K562 (cell line): ENCODE measurements around the gene ATOSA. TPM values are rescaled to one million over a fixed set of nuclear protein-coding genes. Genes with fewer than 3 reads are reported as not detected.

Experiments used
- ATAC-seq: fragments of 200-7000 bp; cut with Tn5 transposase; 3 replicates; pipeline ENCODE4 v1.9.1; 2020; ENCODE audit warnings: moderate library complexity
- BruUV-seq: library from RNA; stranded (reverse); fragments of 400-500 nt; replicated peaks from 2 replicates; lab custom pipeline; 2021; lab: Mats Ljungman, UMichigan
- CTCF ChIA-PET: fragments of 300-600 bp; formaldehyde crosslinking; extraction: SDS; loops from one replicate; lab custom pipeline; 2021; ENCODE audit warnings: low intra/inter-chr PET ratio; lab: Yijun Ruan, JAX
- POLR2A ChIA-PET: fragments of 300-600, 350-650 bp; sonication (Branson Sonifier 250); formaldehyde crosslinking; extraction: SDS; loops from one replicate; lab custom pipeline; 2021; ENCODE audit warnings: antibody characterized with exemption, inconsistent platforms; lab: Yijun Ruan, JAX
- DNase-seq, 4 experiments: peaks; one replicate each; pipeline versions ENCODE4 v3.0.0 to v3.0.0-alpha.2; 2011 to 2018; ENCODE audit warnings: low spot score in 3 of 4, mixed read lengths in 3 of 4; ENCODE audit errors: extremely low read depth in 1 of 4
- FAIRE-seq: peaks from 2 replicates; lab custom pipeline; 2011; peaks lifted over from hg19 to GRCh38; lab: Jason Lieb, UNC
- H2AFZ ChIP-seq: 2 replicates; pipeline ENCODE4 v1.6.0; 2011; ENCODE audit warnings: low read depth, low read length, control low read depth, inconsistent platforms
- H3K27ac ChIP-seq: fragments of 200-600 bp; 3 replicates; pipeline ENCODE4 v1.8.0; 2011; ENCODE audit warnings: low read depth, mild to moderate bottlenecking, control low read depth, inconsistent platforms, low read length, moderate library complexity, mixed read lengths; ENCODE audit errors: extremely low read depth
- H3K27me3 ChIP-seq, 2 experiments: fragments of 300-600 bp in 1 of 2; 2 replicates in 1 of 2; 3 replicates in 1 of 2; pipeline versions ENCODE4 v1.6.0 to v1.8.0; 2011; ENCODE audit warnings: inconsistent platforms in 2 of 2, low read length in 2 of 2, mild to moderate bottlenecking in 1 of 2, mixed read lengths in 1 of 2, moderate library complexity in 1 of 2; ENCODE audit not compliant: control insufficient read depth in 2 of 2, insufficient read depth in 2 of 2
- H3K36me3 ChIP-seq: fragments of 300-600 bp; 3 replicates; pipeline ENCODE4 v1.8.0; 2011; ENCODE audit warnings: mild to moderate bottlenecking, low read length, inconsistent platforms; ENCODE audit not compliant: control insufficient read depth, insufficient read depth
- H3K4me1 ChIP-seq, 2 experiments: fragments of 200-600 bp in 1 of 2; replicated peaks in 1 of 2; 2 replicates in 1 of 2; 3 replicates in 1 of 2; pipeline versions ENCODE4 v1.5.1 to v1.8.0; 2011; ENCODE audit warnings: inconsistent platforms in 2 of 2, low read length in 2 of 2, mild to moderate bottlenecking in 1 of 2, mixed read lengths in 1 of 2, moderate library complexity in 1 of 2; ENCODE audit not compliant: control insufficient read depth in 2 of 2, insufficient read depth in 2 of 2
- H3K4me2 ChIP-seq: 2 replicates; pipeline ENCODE4 v1.6.1; 2011; ENCODE audit warnings: low read length, control low read depth, inconsistent platforms, mixed read lengths; ENCODE audit not compliant: insufficient read depth
- H3K4me3 ChIP-seq: fragments of 200-600 bp; sonication (generic), shearing (Covaris generic); 2 replicates; pipeline ENCODE4 v1.5.1; 2016; ENCODE audit warnings: control low read depth, inconsistent platforms
- H3K79me2 ChIP-seq: fragments of 200-600 bp; 3 replicates; pipeline ENCODE4 v1.8.0; 2011; ENCODE audit warnings: low read length, inconsistent platforms; ENCODE audit not compliant: control insufficient read depth, insufficient read depth
- H3K9ac ChIP-seq, 2 experiments: 2 replicates each; pipeline versions ENCODE4 v1.6.0 to v1.6.1; 2011; ENCODE audit warnings: low read depth in 2 of 2, low read length in 2 of 2, control low read depth in 1 of 2, inconsistent platforms in 1 of 2, mild to moderate bottlenecking in 1 of 2, mixed read lengths in 1 of 2; ENCODE audit not compliant: insufficient read depth in 1 of 2
- H3K9me1 ChIP-seq: one replicate; pipeline ENCODE4 v1.6.0; 2011; ENCODE audit warnings: inconsistent platforms, mild to moderate bottlenecking, low read length, moderate library complexity; ENCODE audit not compliant: control insufficient read depth, insufficient read depth
- H3K9me3 ChIP-seq: replicated peaks from 2 replicates; pipeline ENCODE4 v1.5.1; 2011; ENCODE audit warnings: low read depth, low read length, inconsistent platforms; ENCODE audit not compliant: control insufficient read depth, insufficient read depth
- H4K20me1 ChIP-seq: replicated peaks from 2 replicates; pipeline ENCODE4 v1.6.1; 2011; ENCODE audit warnings: low read length, inconsistent platforms, mixed read lengths; ENCODE audit not compliant: control insufficient read depth, insufficient read depth
- CHD1 ChIP-seq: fragments of 200-600 bp; sonication (generic); IDR thresholded peaks from one replicate; pipeline ENCODE4 v1.6.1; 2012; ENCODE audit warnings: mild to moderate bottlenecking, moderate library complexity, low read length, inconsistent platforms
- CREBBP ChIP-seq: IDR thresholded peaks from one replicate; pipeline ENCODE4 v1.6.1; 2012; ENCODE audit warnings: low read depth, mild to moderate bottlenecking, control low read depth, inconsistent platforms, low read length
- FOXJ3 ChIP-seq: sonication (generic); formaldehyde crosslinking; IDR thresholded peaks from 2 replicates; pipeline ENCODE4 v1.4.0; 2020; ENCODE audit warnings: mild to moderate bottlenecking, missing genetic modification reagents
- HCFC1 ChIP-seq: IDR thresholded peaks from 2 replicates; pipeline ENCODE4 v1.6.1; 2012; ENCODE audit warnings: low read depth, low read length, improper control_type of control experiment
- JUNB ChIP-seq: fragments of 450-650 bp; formaldehyde crosslinking; conservative IDR thresholded peaks from 2 replicates; pipeline ENCODE4 v1.4.0; 2020; ENCODE audit warnings: mild to moderate bottlenecking
- KLF6 ChIP-seq: fragments of 250-450 bp; sonication (Bioruptor Pico); IDR thresholded peaks from 2 replicates; pipeline ENCODE4 v1.4.0; 2020; ENCODE audit warnings: mild to moderate bottlenecking, moderate library complexity, borderline replicate concordance
- NELFE ChIP-seq: IDR thresholded peaks from 2 replicates; pipeline ENCODE4 v1.6.1; 2011; ENCODE audit warnings: mild to moderate bottlenecking; ENCODE audit not compliant: insufficient read depth, insufficient read length
- SRF ChIP-seq, 2 experiments: fragments of 250-450, 450-650 bp in 1 of 2; sonication (Bioruptor Pico) in 1 of 2; sonication (generic) in 1 of 2; formaldehyde crosslinking; IDR thresholded peaks; 2 replicates each; pipeline versions ENCODE4 v1.5.0 to v1.5.1; 2020 to 2022; ENCODE audit warnings: mild to moderate bottlenecking in 1 of 2, missing genetic modification reagents in 1 of 2
- TRIM28 ChIP-seq: fragments of 450-650 bp; IDR thresholded peaks from 2 replicates; pipeline ENCODE4 v1.6.1; 2017
- WGBS: fragments of 100-300 bp; shearing (Covaris generic); methylation state at CpG from one replicate; pipeline ENCODE4 v1.1.6; 2016; ENCODE audit warnings: low coverage, mixed read lengths; ENCODE audit not compliant: insufficient coverage; ENCODE audit errors: missing lambda C conversion rate; 5-methylcytosine and 5-hydroxymethylcytosine counted together
- in situ Hi-C: fragments of 300-500 bp; cut with MboI; formaldehyde crosslinking; loops from 4 replicates; pipeline ENCODE4 v1.15.0; 2018; ENCODE audit warnings: inconsistent platforms, mixed read lengths
- intact Hi-C: fragments of 100-400 bp; cut with micrococcal nuclease; formaldehyde crosslinking; loops from 2 replicates; pipeline ENCODE4 v1.14.2; 2022
- polyA plus RNA-seq, 8 experiments: library from polyadenylated mRNA; depleted of rRNA in 4 of 8; stranded (reverse) in 5 of 8; unstranded in 3 of 8; fragments of >200 nt; fragmentation: Nextera tagmentation in 2 of 8; fragmentation: Illumina TruSeq in 1 of 8; extraction: Ambion mirVana in 2 of 8; extraction: Trizol in 1 of 8; gene quantifications; 2 replicates each; pipeline versions ENCODE4 v1.2.1 to v1.2.3, GENCODE V29; 2011 to 2014; ENCODE audit warnings: inconsistent platforms in 1 of 8, missing spikeins in 1 of 8
- total RNA-seq, 7 experiments: library from RNA; depleted of rRNA in 6 of 7; stranded (reverse); fragments of >200 nt in 6 of 7; fragmentation: Illumina TruSeq in 2 of 7; extraction: Trizol in 2 of 7; gene quantifications; 2 replicates each; pipeline versions ENCODE4 v1.2.1 to v1.2.3, GENCODE V29; 2011 to 2021; ENCODE audit warnings: low replicate concordance in 1 of 7
- TF ChIP-seq, protein P1 (sequence below): sonication (generic); formaldehyde crosslinking; IDR thresholded peaks from 2 replicates; pipeline ENCODE4 v1.9.0; 2022; ENCODE audit warnings: mild to moderate bottlenecking, missing genetic modification reagents
- TF ChIP-seq, protein P2 (sequence below): fragments of 450-650 bp; IDR thresholded peaks from 2 replicates; pipeline ENCODE4 v1.6.1; 2016; ENCODE audit warnings: antibody characterized with exemption
- TF ChIP-seq, protein P3 (sequence below): fragments of 450-650 bp; formaldehyde crosslinking; IDR thresholded peaks from 2 replicates; pipeline ENCODE4 v1.4.0; 2022; ENCODE audit warnings: missing genetic modification characterization
- TF ChIP-seq, protein P4 (sequence below): fragments of 250-450 bp; sonication (Bioruptor Pico); IDR thresholded peaks from 2 replicates; pipeline ENCODE4 v1.5.0; 2022; ENCODE audit warnings: mild to moderate bottlenecking
- TF ChIP-seq, protein P5 (sequence below): sonication (generic); formaldehyde crosslinking; IDR thresholded peaks from 2 replicates; pipeline ENCODE4 v1.8.0; 2022; ENCODE audit warnings: mild to moderate bottlenecking, missing genetic modification reagents

The ATOSA gene
- total and polyA plus RNA-seq, 9 of the 15 experiments (the other 6 are each of a cell fraction or from before 2014, with no cell fraction given): 2.0 to 6.1 (median 3.9) TPM

DNA sequence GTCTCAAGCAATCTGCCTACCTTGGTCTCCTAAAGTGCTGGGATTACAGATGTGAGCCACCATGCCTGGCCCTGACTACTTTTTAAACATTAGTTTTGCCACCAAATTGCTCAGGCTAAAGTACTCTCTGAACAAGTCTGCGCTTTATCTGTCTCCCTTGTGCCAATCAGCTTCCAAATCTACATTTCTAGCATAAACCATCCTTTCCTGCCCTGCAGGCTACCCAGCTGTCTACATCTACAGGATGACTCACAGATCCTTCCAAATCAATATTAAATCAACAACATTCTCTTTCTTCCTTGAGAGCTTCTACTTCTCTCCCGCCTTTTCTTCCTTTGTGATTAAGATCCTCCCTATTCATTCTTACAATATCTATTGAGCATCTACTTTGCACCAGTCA is 16.0 kb upstream of the ATOSA start:
- Histone ChIP-seq H3K27ac (no peak overlapping the region), H3K79me2 (no peaks in the 10 kb centered on the region)
- TF ChIP-seq SRF (CRISPR knock-in tag; IDR thresholded peaks at IDR 0.05): no peak
- TF ChIP-seq, protein P1, sequence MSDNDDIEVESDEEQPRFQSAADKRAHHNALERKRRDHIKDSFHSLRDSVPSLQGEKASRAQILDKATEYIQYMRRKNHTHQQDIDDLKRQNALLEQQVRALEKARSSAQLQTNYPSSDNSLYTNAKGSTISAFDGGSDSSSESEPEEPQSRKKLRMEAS (CRISPR knock-in tag): no peak
- no peak for TF ChIP-seq JUNB (CRISPR knock-in tag)
- TF ChIP-seq, protein P2, sequence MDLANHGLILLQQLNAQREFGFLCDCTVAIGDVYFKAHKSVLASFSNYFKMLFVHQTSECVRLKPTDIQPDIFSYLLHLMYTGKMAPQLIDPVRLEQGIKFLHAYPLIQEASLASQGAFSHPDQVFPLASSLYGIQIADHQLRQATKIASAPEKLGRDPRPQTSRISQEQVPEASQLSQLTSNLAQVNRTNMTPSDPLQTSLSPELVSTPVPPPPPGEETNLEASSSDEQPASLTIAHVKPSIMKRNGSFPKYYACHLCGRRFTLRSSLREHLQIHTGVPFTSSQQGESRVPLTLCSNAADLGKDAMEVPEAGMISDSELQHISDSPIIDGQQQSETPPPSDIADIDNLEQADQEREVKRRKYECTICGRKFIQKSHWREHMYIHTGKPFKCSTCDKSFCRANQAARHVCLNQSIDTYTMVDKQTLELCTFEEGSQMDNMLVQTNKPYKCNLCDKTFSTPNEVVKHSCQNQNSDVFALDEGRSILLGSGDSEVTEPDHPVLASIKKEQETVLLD: no peak
- TF ChIP-seq HCFC1: no peak
- no peak for TF ChIP-seq NELFE
- TF ChIP-seq KLF6 (CRISPR knock-in tag): no peak
- no peak for TF ChIP-seq CREBBP
- TF ChIP-seq, protein P3, sequence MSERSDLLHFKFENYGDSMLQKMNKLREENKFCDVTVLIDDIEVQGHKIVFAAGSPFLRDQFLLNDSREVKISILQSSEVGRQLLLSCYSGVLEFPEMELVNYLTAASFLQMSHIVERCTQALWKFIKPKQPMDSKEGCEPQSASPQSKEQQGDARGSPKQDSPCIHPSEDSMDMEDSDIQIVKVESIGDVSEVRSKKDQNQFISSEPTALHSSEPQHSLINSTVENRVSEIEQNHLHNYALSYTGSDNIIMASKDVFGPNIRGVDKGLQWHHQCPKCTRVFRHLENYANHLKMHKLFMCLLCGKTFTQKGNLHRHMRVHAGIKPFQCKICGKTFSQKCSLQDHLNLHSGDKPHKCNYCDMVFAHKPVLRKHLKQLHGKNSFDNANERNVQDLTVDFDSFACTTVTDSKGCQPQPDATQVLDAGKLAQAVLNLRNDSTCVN (CRISPR knock-in tag): no peak
- TF ChIP-seq, protein P4, sequence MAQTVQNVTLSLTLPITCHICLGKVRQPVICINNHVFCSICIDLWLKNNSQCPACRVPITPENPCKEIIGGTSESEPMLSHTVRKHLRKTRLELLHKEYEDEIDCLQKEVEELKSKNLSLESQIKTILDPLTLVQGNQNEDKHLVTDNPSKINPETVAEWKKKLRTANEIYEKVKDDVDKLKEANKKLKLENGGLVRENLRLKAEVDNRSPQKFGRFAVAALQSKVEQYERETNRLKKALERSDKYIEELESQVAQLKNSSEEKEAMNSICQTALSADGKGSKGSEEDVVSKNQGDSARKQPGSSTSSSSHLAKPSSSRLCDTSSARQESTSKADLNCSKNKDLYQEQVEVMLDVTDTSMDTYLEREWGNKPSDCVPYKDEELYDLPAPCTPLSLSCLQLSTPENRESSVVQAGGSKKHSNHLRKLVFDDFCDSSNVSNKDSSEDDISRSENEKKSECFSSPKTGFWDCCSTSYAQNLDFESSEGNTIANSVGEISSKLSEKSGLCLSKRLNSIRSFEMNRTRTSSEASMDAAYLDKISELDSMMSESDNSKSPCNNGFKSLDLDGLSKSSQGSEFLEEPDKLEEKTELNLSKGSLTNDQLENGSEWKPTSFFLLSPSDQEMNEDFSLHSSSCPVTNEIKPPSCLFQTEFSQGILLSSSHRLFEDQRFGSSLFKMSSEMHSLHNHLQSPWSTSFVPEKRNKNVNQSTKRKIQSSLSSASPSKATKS (CRISPR knock-in tag): no peak
- TF ChIP-seq, protein P5, sequence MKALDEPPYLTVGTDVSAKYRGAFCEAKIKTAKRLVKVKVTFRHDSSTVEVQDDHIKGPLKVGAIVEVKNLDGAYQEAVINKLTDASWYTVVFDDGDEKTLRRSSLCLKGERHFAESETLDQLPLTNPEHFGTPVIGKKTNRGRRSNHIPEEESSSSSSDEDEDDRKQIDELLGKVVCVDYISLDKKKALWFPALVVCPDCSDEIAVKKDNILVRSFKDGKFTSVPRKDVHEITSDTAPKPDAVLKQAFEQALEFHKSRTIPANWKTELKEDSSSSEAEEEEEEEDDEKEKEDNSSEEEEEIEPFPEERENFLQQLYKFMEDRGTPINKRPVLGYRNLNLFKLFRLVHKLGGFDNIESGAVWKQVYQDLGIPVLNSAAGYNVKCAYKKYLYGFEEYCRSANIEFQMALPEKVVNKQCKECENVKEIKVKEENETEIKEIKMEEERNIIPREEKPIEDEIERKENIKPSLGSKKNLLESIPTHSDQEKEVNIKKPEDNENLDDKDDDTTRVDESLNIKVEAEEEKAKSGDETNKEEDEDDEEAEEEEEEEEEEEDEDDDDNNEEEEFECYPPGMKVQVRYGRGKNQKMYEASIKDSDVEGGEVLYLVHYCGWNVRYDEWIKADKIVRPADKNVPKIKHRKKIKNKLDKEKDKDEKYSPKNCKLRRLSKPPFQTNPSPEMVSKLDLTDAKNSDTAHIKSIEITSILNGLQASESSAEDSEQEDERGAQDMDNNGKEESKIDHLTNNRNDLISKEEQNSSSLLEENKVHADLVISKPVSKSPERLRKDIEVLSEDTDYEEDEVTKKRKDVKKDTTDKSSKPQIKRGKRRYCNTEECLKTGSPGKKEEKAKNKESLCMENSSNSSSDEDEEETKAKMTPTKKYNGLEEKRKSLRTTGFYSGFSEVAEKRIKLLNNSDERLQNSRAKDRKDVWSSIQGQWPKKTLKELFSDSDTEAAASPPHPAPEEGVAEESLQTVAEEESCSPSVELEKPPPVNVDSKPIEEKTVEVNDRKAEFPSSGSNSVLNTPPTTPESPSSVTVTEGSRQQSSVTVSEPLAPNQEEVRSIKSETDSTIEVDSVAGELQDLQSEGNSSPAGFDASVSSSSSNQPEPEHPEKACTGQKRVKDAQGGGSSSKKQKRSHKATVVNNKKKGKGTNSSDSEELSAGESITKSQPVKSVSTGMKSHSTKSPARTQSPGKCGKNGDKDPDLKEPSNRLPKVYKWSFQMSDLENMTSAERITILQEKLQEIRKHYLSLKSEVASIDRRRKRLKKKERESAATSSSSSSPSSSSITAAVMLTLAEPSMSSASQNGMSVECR (CRISPR knock-in tag): no peak
- no peak for TF ChIP-seq CHD1
- no peak for TF ChIP-seq TRIM28
- no peak for TF ChIP-seq FOXJ3

More for the DNA sequence above, 16.0 kb upstream of the ATOSA start:
- no peak overlapping the region for H3K4me3 ChIP-seq
- no peaks in the 10 kb centered on the region for H3K4me1 ChIP-seq
- CTCF ChIA-PET: no interaction called here
- H3K9ac ChIP-seq: no peak overlapping the region
- no peaks in the 10 kb centered on the region for H3K9me3 ChIP-seq
- ATAC-seq (no peak), DNase-seq (no peak), FAIRE-seq (no peak)
- H3K4me2 ChIP-seq: no peak overlapping the region
- H3K27me3 ChIP-seq: peaks cover 16 to 21% of the 10 kb centered on the region in 2 experiments; a peak in 4 of 5 replicates
- no TSS peak for BruUV-seq
- in situ Hi-C loops: no loop called here
- POLR2A ChIA-PET: interaction anchor here (0.6 kb wide), 1 partner anchor 936 kb away, joined by 3 read pairs; no protein-coding TSS in a partner anchor
- H4K20me1 ChIP-seq: no peaks in the 10 kb centered on the region
- 5% methylated on average over 2 of the region's 2 CpGs for WGBS
- no peaks in the 10 kb centered on the region for H3K9me1 ChIP-seq
- intact Hi-C loops: no loop called here
- no peak overlapping the region for H2AFZ ChIP-seq
- no peaks in the 10 kb centered on the region for H3K36me3 ChIP-seq
